NCI-H128 (cell line): ENCODE data around the gene PTPRN2.
"Not testable (repeated sequence)": the region's sequence is repeated elsewhere in the genome, so short reads cannot be mapped to it uniquely, and the experiment has no call there.

ENCODE experiments used
- DNase-seq: peaks from one replicate; lab custom pipeline; 2025; ENCODE audit not compliant: unreplicated experiment; lab: John Stamatoyannopoulos, UW

Gene PTPRN2

GRCh38 chr7:158519633-158520174 is 67.9 kb downstream of the PTPRN2 start:
- no peak for DNase-seq

GRCh38 chr7:158518980-158519632 is 68.5 kb downstream of the PTPRN2 start:
- DNase-seq, result no peak

- no peak for DNase-seq
Measured at GRCh38 chr7:158517571-158517970, 70.1 kb downstream of the PTPRN2 start.

GRCh38 chr7:158517072-158517471 is 70.6 kb downstream of the PTPRN2 start:
- DNase-seq, result no peak

- no peak for DNase-seq
Measured at GRCh38 chr7:158516524-158516923, 71.1 kb downstream of the PTPRN2 start.

GRCh38 chr7:158512869-158513268 is 74.8 kb downstream of the PTPRN2 start:
- DNase-seq, result no peak

GRCh38 chr7:158512042-158512441 is 75.6 kb downstream of the PTPRN2 start:
- DNase-seq, result no peak

GRCh38 chr7:158508802-158509385 is 78.7 kb downstream of the PTPRN2 start:
- DNase-seq, result no peak

GRCh38 chr7:158508321-158508720 is 79.3 kb downstream of the PTPRN2 start:
- peak; percentile 21 for DNase-seq

- DNase-seq, result no peak
Measured at GRCh38 chr7:158507917-158508316, 79.7 kb downstream of the PTPRN2 start.

- not testable (repeated sequence) for DNase-seq
Measured at GRCh38 chr7:158507175-158507574, 80.4 kb downstream of the PTPRN2 start.

- DNase-seq, result no peak
Measured at GRCh38 chr7:158506626-158507025, 81.0 kb downstream of the PTPRN2 start.

- DNase-seq, result no peak
Measured at GRCh38 chr7:158505683-158506082, 81.9 kb downstream of the PTPRN2 start.

- no peak for DNase-seq
Measured at GRCh38 chr7:158502068-158502750, 85.4 kb downstream of the PTPRN2 start.

- DNase-seq, result no peak
Measured at GRCh38 chr7:158501393-158502067, 86.1 kb downstream of the PTPRN2 start.

- DNase-seq, result no peak
Measured at GRCh38 chr7:158500651-158501052, 87.0 kb downstream of the PTPRN2 start.

- no peak for DNase-seq
Measured at GRCh38 chr7:158499082-158499455, 88.6 kb downstream of the PTPRN2 start.

- DNase-seq, result no peak
Measured at GRCh38 chr7:158498443-158499081, 89.1 kb downstream of the PTPRN2 start.

GRCh38 chr7:158497627-158498026 is 90.0 kb downstream of the PTPRN2 start:
- DNase-seq, result no peak

GRCh38 chr7:158495786-158496185 is 91.8 kb downstream of the PTPRN2 start:
- peak; percentile 27 for DNase-seq

GRCh38 chr7:158495216-158495615 is 92.4 kb downstream of the PTPRN2 start:
- no peak for DNase-seq
